Transverse colon (tissue), 3 donors: Measurements from ENCODE around the gene WDR75.

Experiments used
- EP300 ChIP-seq: sonication (generic); formaldehyde crosslinking; IDR thresholded peaks from one replicate; pipeline ENCODE4 v1.6.1; 2017; ENCODE audit warnings: antibody characterized with exemption, low read depth
- POLR2A ChIP-seq: fragments of 450-650 bp; IDR thresholded peaks from one replicate; pipeline ENCODE4 v1.6.1; 2016; ENCODE audit warnings: antibody characterized with exemption, mild to moderate bottlenecking, moderate library complexity
- TF ChIP-seq, protein P1 (sequence below), 5 experiments: fragments of 200-600 bp in 3 of 5; fragments of 450-650 bp in 2 of 5; sonication (generic) in 3 of 5; IDR thresholded peaks; 1 replicate in 2 of 5; 2 replicates in 3 of 5; pipeline ENCODE4 v1.5.1; 2016 to 2017; ENCODE audit warnings: antibody characterized with exemption in 5 of 5, inconsistent platforms in 3 of 5, mild to moderate bottlenecking in 2 of 5, moderate library complexity in 1 of 5

GRCh38 chr2:189504238-189504637, 63.0 kb downstream of the WDR75 start:
- TF ChIP-seq, protein P1, sequence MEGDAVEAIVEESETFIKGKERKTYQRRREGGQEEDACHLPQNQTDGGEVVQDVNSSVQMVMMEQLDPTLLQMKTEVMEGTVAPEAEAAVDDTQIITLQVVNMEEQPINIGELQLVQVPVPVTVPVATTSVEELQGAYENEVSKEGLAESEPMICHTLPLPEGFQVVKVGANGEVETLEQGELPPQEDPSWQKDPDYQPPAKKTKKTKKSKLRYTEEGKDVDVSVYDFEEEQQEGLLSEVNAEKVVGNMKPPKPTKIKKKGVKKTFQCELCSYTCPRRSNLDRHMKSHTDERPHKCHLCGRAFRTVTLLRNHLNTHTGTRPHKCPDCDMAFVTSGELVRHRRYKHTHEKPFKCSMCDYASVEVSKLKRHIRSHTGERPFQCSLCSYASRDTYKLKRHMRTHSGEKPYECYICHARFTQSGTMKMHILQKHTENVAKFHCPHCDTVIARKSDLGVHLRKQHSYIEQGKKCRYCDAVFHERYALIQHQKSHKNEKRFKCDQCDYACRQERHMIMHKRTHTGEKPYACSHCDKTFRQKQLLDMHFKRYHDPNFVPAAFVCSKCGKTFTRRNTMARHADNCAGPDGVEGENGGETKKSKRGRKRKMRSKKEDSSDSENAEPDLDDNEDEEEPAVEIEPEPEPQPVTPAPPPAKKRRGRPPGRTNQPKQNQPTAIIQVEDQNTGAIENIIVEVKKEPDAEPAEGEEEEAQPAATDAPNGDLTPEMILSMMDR (IDR thresholded peaks at IDR 0.05): no peak
- TF ChIP-seq POLR2A: no peak
- no peak for TF ChIP-seq EP300
